Epithelial cell of proximal tubule (primary cell): ENCODE results near the gene C2CD2. TPM values are rescaled to one million over a fixed set of nuclear protein-coding genes. Genes with fewer than 3 reads are reported as not detected.

Source experiments
- DNase-seq: peaks from one replicate; pipeline ENCODE4 v3.0.0-alpha.2; 2011; ENCODE audit warnings: low read depth
- H3K4me3 ChIP-seq: 2 replicates; pipeline ENCODE4 v1.5.1; 2011; ENCODE audit warnings: low read depth, mild to moderate bottlenecking, low read length
- CTCF ChIP-seq: conservative IDR thresholded peaks from 2 replicates; pipeline ENCODE4 v1.5.1; 2012; ENCODE audit warnings: low read depth, mild to moderate bottlenecking, low read length
- total RNA-seq: library from RNA; depleted of rRNA; stranded (reverse); fragments of >200 nt; gene quantifications from 2 replicates; pipeline ENCODE4 v1.2.3, GENCODE V29; 2015

C2CD2 gene
- total RNA-seq, 1 donor from 2014 or later = 7.1 TPM

GRCh38 chr21:41943851-41944250, 10.0 kb downstream of the C2CD2 start:
- no peak for DNase-seq
- TF ChIP-seq CTCF = no peak
- H3K4me3 ChIP-seq = no peak overlapping the region

- no peak for TF ChIP-seq CTCF
- no peak overlapping the region for H3K4me3 ChIP-seq
- no peak for DNase-seq
Observed at GRCh38 chr21:41942457-41942856, 11.4 kb downstream of the C2CD2 start.

- TF ChIP-seq CTCF = no peak
- DNase-seq = no peak
- no peak overlapping the region for H3K4me3 ChIP-seq
Observed at GRCh38 chr21:41941941-41942340, 11.9 kb downstream of the C2CD2 start.

- no peak overlapping the region for H3K4me3 ChIP-seq
- DNase-seq = no peak
- no peak for TF ChIP-seq CTCF
Observed at GRCh38 chr21:41940431-41940830, 13.4 kb downstream of the C2CD2 start.

- DNase-seq = no peak
- no peak overlapping the region for H3K4me3 ChIP-seq
- no peak for TF ChIP-seq CTCF
Observed at GRCh38 chr21:41939391-41939790, 14.4 kb downstream of the C2CD2 start.

- DNase-seq = no peak
- H3K4me3 ChIP-seq = no peak overlapping the region
- peak; percentile 13 for TF ChIP-seq CTCF
Observed at GRCh38 chr21:41933313-41934079, 20.3 kb downstream of the C2CD2 start.
